ENCODE measurements around the gene POLR3H.
"Not testable (repeated sequence)": the region's sequence is repeated elsewhere in the genome, so short reads cannot be mapped to it uniquely, and the experiment has no call there.

POLR3H gene

GRCh38 chr22:41543854-41544670 lies at the start of gene POLR3H:
POLR3H (minus strand) TSS chr22:41544470; CDS start chr22:41544101, 369 bp downstream.
- TF ChIP-seq POLR2A (IDR thresholded peaks at IDR 0.05; ENCODE audit: low read length) (peak; percentile 64), GATA1 (IDR thresholded peaks at IDR 0.05; ENCODE audit: low read depth, low read length) (no peak)
- DNase-seq, result peak; percentile 98 to 99

- DNase-seq, result not testable (repeated sequence)
These were observed 49.2 kb upstream of the POLR3H start for GRCh38 chr22:41593336-41593960.

- no peak for TF ChIP-seq GATA1 (IDR thresholded peaks at IDR 0.05; ENCODE audit: low read depth, low read length)
- peak; percentile 84 for TF ChIP-seq POLR2A (IDR thresholded peaks at IDR 0.05; ENCODE audit: low read length)
- peak; percentile 100 for DNase-seq
These were observed 45.3 kb upstream of the POLR3H start, which contains the start of gene PMM1 for GRCh38 chr22:41589391-41590241. PMM1 (minus strand) TSS chr22:41589840; CDS start chr22:41589805, 35 bp downstream.

GRCh38 chr22:41587347-41587723 lies 43.1 kb upstream of the POLR3H start:
- DNase-seq, result no peak
- no peak for TF ChIP-seq POLR2A (IDR thresholded peaks at IDR 0.05; ENCODE audit: low read length)
- no peak for TF ChIP-seq GATA1 (IDR thresholded peaks at IDR 0.05; ENCODE audit: low read depth, low read length)

GRCh38 chr22:41585898-41586297 lies 41.6 kb upstream of the POLR3H start:
- TF ChIP-seq POLR2A (IDR thresholded peaks at IDR 0.05; ENCODE audit: low read length) (no peak), GATA1 (IDR thresholded peaks at IDR 0.05; ENCODE audit: low read depth, low read length) (no peak)
- DNase-seq, result no peak

- TF ChIP-seq POLR2A (IDR thresholded peaks at IDR 0.05; ENCODE audit: low read length), result no peak
- no peak for TF ChIP-seq GATA1 (IDR thresholded peaks at IDR 0.05; ENCODE audit: low read depth, low read length)
These were observed 40.6 kb upstream of the POLR3H start for GRCh38 chr22:41584881-41585280.

GRCh38 chr22:41582694-41583093 lies 38.4 kb upstream of the POLR3H start:
- no peak for DNase-seq

More at GRCh38 chr22:41584881-41585280, 40.6 kb upstream of the POLR3H start:
- no peak for DNase-seq

GRCh38 chr22:41579997-41580355 lies 35.7 kb upstream of the POLR3H start:
- no peak for DNase-seq

More at GRCh38 chr22:41582694-41583093, 38.4 kb upstream of the POLR3H start:
- TF ChIP-seq POLR2A (IDR thresholded peaks at IDR 0.05; ENCODE audit: low read length) (no peak), GATA1 (IDR thresholded peaks at IDR 0.05; ENCODE audit: low read depth, low read length) (no peak)

GRCh38 chr22:41579297-41579996 lies 35.2 kb upstream of the POLR3H start:
- no peak for DNase-seq
- no peak for TF ChIP-seq POLR2A (IDR thresholded peaks at IDR 0.05; ENCODE audit: low read length)

More at GRCh38 chr22:41579997-41580355, 35.7 kb upstream of the POLR3H start:
- TF ChIP-seq GATA1 (IDR thresholded peaks at IDR 0.05; ENCODE audit: low read depth, low read length) (no peak), POLR2A (IDR thresholded peaks at IDR 0.05; ENCODE audit: low read length) (no peak)

GRCh38 chr22:41578818-41579217 lies 34.5 kb upstream of the POLR3H start:
- no peak for TF ChIP-seq POLR2A (IDR thresholded peaks at IDR 0.05; ENCODE audit: low read length)
- no peak for TF ChIP-seq GATA1 (IDR thresholded peaks at IDR 0.05; ENCODE audit: low read depth, low read length)
- DNase-seq, result no peak

- DNase-seq, result no peak
- no peak for TF ChIP-seq GATA1 (IDR thresholded peaks at IDR 0.05; ENCODE audit: low read depth, low read length)
- TF ChIP-seq POLR2A (IDR thresholded peaks at IDR 0.05; ENCODE audit: low read length), result no peak
These were observed 33.8 kb upstream of the POLR3H start for GRCh38 chr22:41578114-41578513.

- TF ChIP-seq POLR2A (IDR thresholded peaks at IDR 0.05; ENCODE audit: low read length) (no peak), GATA1 (IDR thresholded peaks at IDR 0.05; ENCODE audit: low read depth, low read length) (no peak)
- DNase-seq, result peak; percentile 81 to 83
These were observed 32.6 kb upstream of the POLR3H start for GRCh38 chr22:41576877-41577276.

- no peak for TF ChIP-seq POLR2A (IDR thresholded peaks at IDR 0.05; ENCODE audit: low read length)
- no peak for TF ChIP-seq GATA1 (IDR thresholded peaks at IDR 0.05; ENCODE audit: low read depth, low read length)
- no peak for DNase-seq
These were observed 31.3 kb upstream of the POLR3H start for GRCh38 chr22:41575533-41575932.

All from erythroblast (primary cell).